Measurements from ENCODE around the gene ZDHHC8. TPM values are rescaled to one million over a fixed set of nuclear protein-coding genes. Genes with fewer than 3 reads are reported as not detected.
A peak's percentile ranks its signal among the peaks of the same experiment; 100 is the strongest.

The ZDHHC8 gene
- total and polyA plus RNA-seq, 9 donors = 5.1 to 77.4 (median 58.9) TPM

GRCh38 chr22:20094197-20094807 is 37.3 kb upstream of the ZDHHC8 start:
- Histone ChIP-seq H3K36me3 (no peaks in the 10 kb centered on the region), H3K4me3 (no peak overlapping the region), H3K27ac (no peak overlapping the region), H3K9me3 (no peaks in the 10 kb centered on the region), H3K27me3 (no peaks in the 10 kb centered on the region), H3K4me1 (ENCODE audit: insufficient read depth) (no peaks in the 10 kb centered on the region)
- TF ChIP-seq POLR2A (IDR thresholded peaks at IDR 0.05) = no peak
- peak in 1 of 5 donors; percentile 28 for DNase-seq
- WGBS, 3 donors = 94 to 95% (median 94%) methylated on average over 15 of the region's 15 CpGs
- intact Hi-C loops (cut with DNase I) = loop anchor here in 1 of 4 donors (10.0 kb wide), 1 partner anchor 70 kb away; the partner anchor contains the start of gene TANGO2

- Histone ChIP-seq H3K4me1 (ENCODE audit: insufficient read depth) (no peaks in the 10 kb centered on the region), H3K36me3 (no peaks in the 10 kb centered on the region), H3K27me3 (no peaks in the 10 kb centered on the region), H3K4me3 (no peak overlapping the region), H3K27ac (no peak overlapping the region), H3K9me3 (no peaks in the 10 kb centered on the region)
- intact Hi-C loops (cut with DNase I) = loop anchor here in 1 of 4 donors (10.0 kb wide), 1 partner anchor 71 kb away; the partner anchor contains the start of gene TANGO2
- peak in 1 of 5 donors; percentile 3 for DNase-seq
- no peak for TF ChIP-seq POLR2A (IDR thresholded peaks at IDR 0.05)
- TF ChIP-seq EP300 (IDR thresholded peaks at IDR 0.05) = no peak
- TF ChIP-seq CTCF (IDR thresholded peaks at IDR 0.05) = no peak
- 95 to 99% (median 95%) methylated on average over 4 of the region's 4 CpGs for WGBS, 3 donors
These were observed 36.1 kb upstream of the ZDHHC8 start for GRCh38 chr22:20095521-20095920.

- TF ChIP-seq EP300 (IDR thresholded peaks at IDR 0.05) (no peak), POLR2A (IDR thresholded peaks at IDR 0.05) (no peak), CTCF (IDR thresholded peaks at IDR 0.05) (no peak)
- no peak for DNase-seq
- no peak overlapping the region for H3K4me3 ChIP-seq
- H3K9me3 ChIP-seq = no peaks in the 10 kb centered on the region
- intact Hi-C loops (cut with DNase I) = loop anchor here in 1 of 4 donors (10.0 kb wide), 1 partner anchor 72 kb away; the partner anchor contains the start of gene TANGO2
- WGBS, 3 donors = 98 to 99% (median 98%) methylated on average over 2 of the region's 2 CpGs
- H3K36me3 ChIP-seq = no peaks in the 10 kb centered on the region
- no peaks in the 10 kb centered on the region for H3K4me1 ChIP-seq (ENCODE audit: insufficient read depth)
- H3K27me3 ChIP-seq = no peaks in the 10 kb centered on the region
- H3K27ac ChIP-seq = no peak overlapping the region
These were observed 34.8 kb upstream of the ZDHHC8 start for GRCh38 chr22:20096574-20097420.

DNA sequence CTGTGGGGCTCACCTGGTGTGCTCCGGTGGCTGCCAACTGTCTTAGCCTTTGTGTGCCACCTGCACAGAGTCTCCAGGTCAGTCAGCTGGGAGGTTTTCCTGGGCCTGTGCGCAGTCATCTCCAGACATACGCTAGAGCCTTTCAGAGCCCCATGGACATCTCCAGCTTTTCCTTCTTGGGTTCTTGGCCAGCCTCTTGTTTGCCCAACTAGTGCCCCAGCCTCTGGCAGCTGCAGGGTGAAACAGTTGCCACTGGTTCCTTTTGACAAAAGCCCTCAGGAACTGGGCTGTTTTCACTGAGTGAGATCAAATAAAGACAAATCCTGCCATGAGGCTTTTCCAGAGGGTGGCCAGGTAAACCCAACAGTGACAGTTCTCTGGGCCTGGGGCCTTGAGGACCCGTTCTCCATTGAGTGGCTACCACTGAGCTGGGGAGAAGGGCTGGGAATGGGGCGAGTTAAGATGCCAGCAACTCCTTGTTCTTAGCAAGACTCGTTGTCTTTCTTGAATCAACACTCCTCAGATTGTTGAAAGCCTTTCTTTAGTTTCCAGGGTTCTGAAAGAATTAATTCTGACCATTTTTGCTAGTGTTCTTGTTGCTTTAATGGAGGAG is 32.4 kb upstream of the ZDHHC8 start:
- TF ChIP-seq POLR2A (IDR thresholded peaks at IDR 0.05) (no peak), CTCF (IDR thresholded peaks at IDR 0.05) (no peak), EP300 (IDR thresholded peaks at IDR 0.05) (no peak)
- WGBS, 3 donors = 94 to 96% (median 95%) methylated on average over 6 of the region's 6 CpGs
- Histone ChIP-seq H3K36me3 (no peaks in the 10 kb centered on the region), H3K4me1 (ENCODE audit: insufficient read depth) (no peaks in the 10 kb centered on the region), H3K4me3 (no peak overlapping the region), H3K27me3 (no peaks in the 10 kb centered on the region), H3K27ac (no peak overlapping the region), H3K9me3 (no peaks in the 10 kb centered on the region)
- intact Hi-C loops (cut with DNase I) = loop anchor here in 1 of 4 donors (10.0 kb wide), 1 partner anchor 74 kb away; the partner anchor contains the start of gene TANGO2
- no peak for DNase-seq
